ENCODE measurements around the gene DCXR. TPM values are rescaled to one million over a fixed set of nuclear protein-coding genes. Genes with fewer than 3 reads are reported as not detected.

The DCXR gene
- total RNA-seq, 1 donor from 2014 or later, result 143 TPM

- no peaks in the 10 kb centered on the region for H3K27me3 ChIP-seq
- intact Hi-C loops (cut with DNase I), result no loop called here
- no peak overlapping the region for H3K27ac ChIP-seq
- peaks cover 16% of the 10 kb centered on the region for H3K4me1 ChIP-seq
- no peak for ATAC-seq
- no peak overlapping the region for H3K4me3 ChIP-seq
- DNase-seq, result no peak
- H3K9me3 ChIP-seq, result no peaks in the 10 kb centered on the region
- H3K36me3 ChIP-seq, result peaks cover 26% of the 10 kb centered on the region
- TF ChIP-seq CTCF (IDR thresholded peaks at IDR 0.05), result no peak
Observed at GRCh38 chr17:81987161-81987770, 50.2 kb downstream of the DCXR start.

- Histone ChIP-seq H3K9me3 (no peaks in the 10 kb centered on the region), H3K4me3 (no peak overlapping the region), H3K4me1 (peaks cover 12% of the 10 kb centered on the region), H3K36me3 (peaks cover 26% of the 10 kb centered on the region), H3K27ac (no peak overlapping the region), H3K27me3 (no peaks in the 10 kb centered on the region)
- intact Hi-C loops (cut with DNase I), result no loop called here
- no peak for ATAC-seq
- no peak for TF ChIP-seq CTCF (IDR thresholded peaks at IDR 0.05)
- no peak for DNase-seq
Observed at GRCh38 chr17:81986606-81987005, 50.9 kb downstream of the DCXR start.

Other genes starting within 250 kb of the DCXR start
- gene GCGR, start 233.5 kb downstream of the DCXR start, total RNA-seq, result not detected
- gene MCRIP1, start 204.4 kb downstream of the DCXR start, total RNA-seq, result 72.8 TPM
- gene PPP1R27, start 202.6 kb downstream of the DCXR start, total RNA-seq, result not detected
- 462 TPM for gene P4HB, start 177.2 kb downstream of the DCXR start, total RNA-seq
- gene ARHGDIA, start 166.4 kb downstream of the DCXR start, total RNA-seq, result 386 TPM
- 39.4 TPM for gene ALYREF, start 146.1 kb downstream of the DCXR start, total RNA-seq
- gene ANAPC11, start 146.0 kb downstream of the DCXR start, total RNA-seq, result 91.0 TPM
- gene NPB, start 135.5 kb downstream of the DCXR start, total RNA-seq, result 0.55 TPM
- gene PCYT2, start 126.3 kb downstream of the DCXR start, total RNA-seq, result 46.1 TPM
- 27.5 TPM for gene SIRT7, start 119.5 kb downstream of the DCXR start, total RNA-seq
- gene MAFG, start 110.0 kb downstream of the DCXR start, total RNA-seq, result 35.9 TPM
- gene PYCR1, start 100.4 kb downstream of the DCXR start, total RNA-seq, result 19.0 TPM
- gene MYADML2, start 90.5 kb downstream of the DCXR start, total RNA-seq, result not detected
- 6.1 TPM for gene NOTUM, start 76.5 kb downstream of the DCXR start, total RNA-seq
- gene ASPSCR1, start 60.1 kb downstream of the DCXR start, total RNA-seq, result 50.3 TPM
- gene CENPX, start 14.8 kb downstream of the DCXR start, total RNA-seq, result 40.2 TPM
- 12.2 TPM for gene LRRC45, start 14.4 kb downstream of the DCXR start, total RNA-seq
- 3.4 TPM for gene RAC3, start 6.0 kb downstream of the DCXR start, total RNA-seq
- 38.5 TPM for gene RFNG, start 14.1 kb upstream of the DCXR start, total RNA-seq
- gene GPS1, start 14.2 kb upstream of the DCXR start, total RNA-seq, result 78.0 TPM
- gene DUS1L, start 28.1 kb upstream of the DCXR start, total RNA-seq, result 82.4 TPM
- gene FASN, start 60.5 kb upstream of the DCXR start, total RNA-seq, result 432 TPM
- gene CCDC57, start 175.1 kb upstream of the DCXR start, total RNA-seq, result 50.5 TPM
- gene SLC16A3, start 191.3 kb upstream of the DCXR start, total RNA-seq, result 77.5 TPM
- gene CSNK1D, start 236.0 kb upstream of the DCXR start, total RNA-seq, result 150 TPM